Common myeloid progenitor, CD34-positive (primary cell): Measurements from ENCODE around the gene CLOCK. TPM values are rescaled to one million over a fixed set of nuclear protein-coding genes. Genes with fewer than 3 reads are reported as not detected.
"Not testable (repeated sequence)": the region's sequence is repeated elsewhere in the genome, so short reads cannot be mapped to it uniquely, and the experiment has no call there.

Experiments used
- CTCF ChIA-PET: fragments of 350-600 bp; sonication (Branson Sonifier 250); formaldehyde crosslinking; loops from one replicate; lab custom pipeline; 2021; ENCODE audit warnings: antibody characterized with exemption; lab: Charles Lee
- POLR2A ChIA-PET: fragments of 350-600 bp; sonication (Branson Sonifier 250); formaldehyde crosslinking; loops from one replicate; lab custom pipeline; 2021; ENCODE audit warnings: antibody characterized with exemption; lab: Charles Lee
- DNase-seq, 3 donors: peaks; one replicate each; pipeline versions ENCODE4 v3.0.0 to v3.0.0-alpha.2; 2013
- H3K27ac ChIP-seq, 2 experiments: 1 replicate in 1 of 2; 2 replicates in 1 of 2; pipeline ENCODE4 v1.7.0; 2013; ENCODE audit warnings: inconsistent platforms in 2 of 2, low read length in 2 of 2, mild to moderate bottlenecking in 2 of 2, low read depth in 1 of 2, moderate library complexity in 1 of 2; ENCODE audit not compliant: severe bottlenecking in 2 of 2, insufficient read depth in 1 of 2, poor library complexity in 1 of 2
- H3K27me3 ChIP-seq, 5 experiments: replicated peaks in 2 of 5; 1 replicate in 3 of 5; 2 replicates in 2 of 5; pipeline versions ENCODE4 v1.6.1 to v1.7.0; 2013; ENCODE audit warnings: low read length in 4 of 5, mild to moderate bottlenecking in 2 of 5, moderate library complexity in 2 of 5, inconsistent platforms in 1 of 5; ENCODE audit not compliant: insufficient read depth in 5 of 5, control insufficient read depth in 4 of 5
- H3K36me3 ChIP-seq, 4 experiments: 1 replicate in 2 of 4; 2 replicates in 2 of 4; pipeline versions ENCODE4 v1.6.1 to v1.7.0; 2013; ENCODE audit warnings: low read length in 3 of 4, control low read depth in 1 of 4, mild to moderate bottlenecking in 1 of 4; ENCODE audit not compliant: control insufficient read depth in 4 of 4, insufficient read depth in 4 of 4
- H3K4me1 ChIP-seq, 4 experiments: 1 replicate in 3 of 4; 2 replicates in 1 of 4; pipeline versions ENCODE4 v1.6.1 to v1.7.1; 2013; ENCODE audit warnings: low read length in 3 of 4, mild to moderate bottlenecking in 3 of 4, control low read depth in 1 of 4, inconsistent platforms in 1 of 4, moderate library complexity in 1 of 4; ENCODE audit not compliant: control insufficient read depth in 4 of 4, insufficient read depth in 4 of 4; ENCODE audit errors: control extremely low read depth in 1 of 4
- H3K4me3 ChIP-seq, 7 experiments: 1 replicate in 4 of 7; 2 replicates in 3 of 7; pipeline versions ENCODE4 v1.5.1 to v1.7.0; 2013; ENCODE audit warnings: mild to moderate bottlenecking in 7 of 7, low read length in 6 of 7, moderate library complexity in 6 of 7, inconsistent platforms in 2 of 7, low read depth in 2 of 7, control low read depth in 1 of 7; ENCODE audit not compliant: insufficient read depth in 4 of 7, control insufficient read depth in 1 of 7; ENCODE audit errors: extremely low read depth in 1 of 7
- H3K9me3 ChIP-seq, 5 experiments: 1 replicate in 4 of 5; 2 replicates in 1 of 5; pipeline versions ENCODE4 v1.6.1 to v1.7.1; 2013; ENCODE audit warnings: low read length in 4 of 5, mild to moderate bottlenecking in 2 of 5, inconsistent platforms in 1 of 5, low read depth in 1 of 5, moderate library complexity in 1 of 5; ENCODE audit not compliant: control insufficient read depth in 4 of 5, insufficient read depth in 2 of 5; ENCODE audit errors: control extremely low read depth in 1 of 5
- WGBS: methylation state at CpG from one replicate; pipeline ENCODE4 v1.1.5; 2013; ENCODE audit not compliant: insufficient coverage; 5-methylcytosine and 5-hydroxymethylcytosine counted together
- polyA plus RNA-seq: library from polyadenylated mRNA; unstranded; fragments of 120-200 nt; gene quantifications from one replicate; pipeline ENCODE4 v1.2.1, GENCODE V29; 2013

The CLOCK gene, protein sequence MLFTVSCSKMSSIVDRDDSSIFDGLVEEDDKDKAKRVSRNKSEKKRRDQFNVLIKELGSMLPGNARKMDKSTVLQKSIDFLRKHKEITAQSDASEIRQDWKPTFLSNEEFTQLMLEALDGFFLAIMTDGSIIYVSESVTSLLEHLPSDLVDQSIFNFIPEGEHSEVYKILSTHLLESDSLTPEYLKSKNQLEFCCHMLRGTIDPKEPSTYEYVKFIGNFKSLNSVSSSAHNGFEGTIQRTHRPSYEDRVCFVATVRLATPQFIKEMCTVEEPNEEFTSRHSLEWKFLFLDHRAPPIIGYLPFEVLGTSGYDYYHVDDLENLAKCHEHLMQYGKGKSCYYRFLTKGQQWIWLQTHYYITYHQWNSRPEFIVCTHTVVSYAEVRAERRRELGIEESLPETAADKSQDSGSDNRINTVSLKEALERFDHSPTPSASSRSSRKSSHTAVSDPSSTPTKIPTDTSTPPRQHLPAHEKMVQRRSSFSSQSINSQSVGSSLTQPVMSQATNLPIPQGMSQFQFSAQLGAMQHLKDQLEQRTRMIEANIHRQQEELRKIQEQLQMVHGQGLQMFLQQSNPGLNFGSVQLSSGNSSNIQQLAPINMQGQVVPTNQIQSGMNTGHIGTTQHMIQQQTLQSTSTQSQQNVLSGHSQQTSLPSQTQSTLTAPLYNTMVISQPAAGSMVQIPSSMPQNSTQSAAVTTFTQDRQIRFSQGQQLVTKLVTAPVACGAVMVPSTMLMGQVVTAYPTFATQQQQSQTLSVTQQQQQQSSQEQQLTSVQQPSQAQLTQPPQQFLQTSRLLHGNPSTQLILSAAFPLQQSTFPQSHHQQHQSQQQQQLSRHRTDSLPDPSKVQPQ
- 7.7 TPM for polyA plus RNA-seq

DNA sequence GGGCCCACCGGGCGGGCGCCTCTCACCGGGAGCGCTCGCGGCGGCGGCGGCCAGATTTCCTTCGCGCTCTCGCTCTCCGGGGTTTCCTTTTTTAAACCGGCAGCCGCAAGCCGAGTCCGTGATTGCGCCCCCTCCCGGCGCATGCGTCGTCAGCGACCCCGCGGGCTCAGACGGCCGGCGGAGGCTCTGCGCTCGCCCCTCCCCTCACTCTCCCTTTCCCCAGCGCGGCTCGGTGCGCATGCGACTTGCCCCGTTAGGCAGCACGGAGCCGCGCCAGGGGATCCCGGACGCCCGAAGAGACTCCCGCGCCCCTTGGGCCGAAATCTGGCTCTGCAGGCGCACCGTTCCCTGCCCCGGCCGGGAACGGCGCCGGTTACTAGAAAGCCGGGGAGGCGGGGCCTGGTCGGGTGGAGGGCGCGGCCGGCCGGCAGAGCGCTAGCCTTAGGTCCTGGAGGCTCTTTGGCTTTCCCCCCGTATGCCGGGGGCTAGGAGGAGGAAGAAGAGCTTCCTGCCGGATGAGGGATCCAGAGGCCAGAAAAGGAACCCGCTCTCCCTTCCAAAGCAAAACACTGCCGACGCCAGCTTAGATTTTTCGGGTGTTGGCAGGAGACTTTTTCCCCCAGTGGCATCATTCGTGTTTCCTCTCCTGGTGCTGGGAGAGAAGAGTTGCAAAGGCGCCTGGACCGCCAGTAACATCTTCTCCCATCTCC lies at the start of gene CLOCK:
Gene CLOCK, minus strand, starts transcription at position 154 of the 710 bp plus-strand sequence. CDS start 64,124 bp downstream, outside the sequence.
- DNase-seq: peak; percentile 87 to 92 (median 90)
- Histone ChIP-seq H3K9me3 (no peaks in the 10 kb centered on the region), H3K4me1 (peaks cover 3 to 30% (median 14%) of the 10 kb centered on the region in 4 experiments), H3K4me3 (peak within 1 kb of the TSS; percentile 75 to 96 (median 88)), H3K36me3 (no peaks in the 10 kb centered on the region), H3K27me3 (no peaks in the 10 kb centered on the region), H3K27ac (peak within 1 kb of the TSS in 1 of 2 experiments; percentile 75)
- WGBS: 0% methylated on average over 71 of the region's 71 CpGs
- ChIA-PET CTCF (interaction anchor here (0.7 to 1.1 kb wide), 2 partner anchors 86 to 131 kb away, joined by 3 read pairs; no protein-coding TSS in a partner anchor), POLR2A (no interaction called here)

DNA sequence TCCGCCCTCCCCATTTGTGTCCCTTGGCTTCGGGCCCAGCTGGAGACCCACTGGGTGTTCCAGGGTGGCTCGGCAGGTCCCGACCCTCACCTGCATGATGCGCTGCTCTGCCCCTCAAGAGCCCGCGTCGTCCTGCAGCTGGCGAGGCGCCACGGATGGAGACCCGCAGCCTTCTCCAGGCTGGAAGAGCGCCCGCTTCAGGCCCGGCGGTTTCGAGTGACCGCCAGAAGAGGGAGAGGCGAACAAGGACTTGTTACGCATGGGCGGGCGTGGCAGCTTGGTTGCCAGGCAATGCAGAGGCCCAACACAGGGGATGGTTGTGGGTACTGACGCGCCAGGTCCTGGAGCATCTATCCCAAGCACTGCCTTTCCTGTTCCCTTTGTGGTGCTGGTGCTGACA lies 45.3 kb upstream of the CLOCK start, which contains the start of gene PDCL2:
Gene PDCL2, minus strand, starts transcription at position 232 of the 400 bp plus-strand sequence. Its CDS starts 136 bp downstream, at position 96.
- H3K4me1 ChIP-seq: no peaks in the 10 kb centered on the region
- no peak within 1 kb of the TSS for H3K4me3 ChIP-seq
- no peak within 1 kb of the TSS for H3K27ac ChIP-seq
- CTCF ChIA-PET: no interaction called here
- DNase-seq: no peak
- 99% methylated on average over 22 of the region's 24 CpGs for WGBS
- H3K27me3 ChIP-seq: no peaks in the 10 kb centered on the region
- H3K36me3 ChIP-seq: no peaks in the 10 kb centered on the region
- POLR2A ChIA-PET: no interaction called here
- H3K9me3 ChIP-seq: peaks cover 0 to 7% (median 2%) of the 10 kb centered on the region in 5 experiments

DNA sequence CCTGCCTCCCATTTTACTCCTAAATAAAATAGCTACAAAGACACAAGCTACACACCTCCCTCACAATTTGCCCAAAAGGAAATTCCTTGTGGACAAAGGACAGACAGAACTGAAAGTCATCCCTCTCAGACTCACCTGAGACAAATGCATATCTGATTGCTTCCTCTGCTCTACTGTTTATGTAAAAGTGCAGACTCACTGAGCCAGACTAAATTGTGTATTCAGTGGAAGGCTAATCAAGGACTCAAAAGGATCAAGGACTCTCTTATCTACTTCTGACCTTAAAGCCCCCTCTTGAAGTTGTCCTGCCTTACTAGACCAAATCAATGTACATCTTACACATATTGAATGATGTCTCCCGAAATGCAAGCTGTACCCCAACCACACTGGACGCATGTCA lies 41.5 kb upstream of the CLOCK start:
- POLR2A ChIA-PET: no interaction called here
- WGBS: 100% methylated on average over 1 of the region's 2 CpGs
- Histone ChIP-seq H3K9me3 (peaks cover 0 to 10% (median 2%) of the 10 kb centered on the region in 5 experiments), H3K4me3 (no peak overlapping the region), H3K27me3 (no peaks in the 10 kb centered on the region), H3K36me3 (no peaks in the 10 kb centered on the region), H3K27ac (no peak overlapping the region), H3K4me1 (no peaks in the 10 kb centered on the region)
- CTCF ChIA-PET: no interaction called here
- no peak for DNase-seq

DNA sequence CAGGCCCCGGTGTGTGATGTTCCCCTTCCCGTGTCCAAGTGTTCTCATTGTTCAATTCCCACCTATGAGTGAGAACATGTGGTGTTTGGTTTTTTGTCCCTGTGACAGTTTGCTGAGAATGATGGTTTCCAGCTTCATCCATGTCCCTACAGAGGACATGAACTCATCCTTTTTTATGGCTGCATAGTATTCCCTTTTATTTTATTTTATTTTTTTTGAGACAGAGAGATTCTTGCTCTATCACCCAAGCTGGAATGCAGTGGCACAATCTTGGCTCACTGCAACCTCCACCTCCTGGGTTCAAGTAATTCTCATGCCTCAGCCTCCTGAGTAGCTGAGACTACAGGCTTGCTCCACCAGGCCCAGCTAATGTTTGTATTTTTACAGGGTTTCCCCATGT lies 36.1 kb upstream of the CLOCK start:
- H3K9me3 ChIP-seq, CTCF ChIA-PET, POLR2A ChIA-PET, H3K27me3 ChIP-seq, DNase-seq, H3K4me3 ChIP-seq, H3K36me3 ChIP-seq, H3K4me1 ChIP-seq, H3K27ac ChIP-seq: not testable (repeated sequence)
- WGBS: no CpG with 5 or more reads among the region's 2 CpGs

DNA sequence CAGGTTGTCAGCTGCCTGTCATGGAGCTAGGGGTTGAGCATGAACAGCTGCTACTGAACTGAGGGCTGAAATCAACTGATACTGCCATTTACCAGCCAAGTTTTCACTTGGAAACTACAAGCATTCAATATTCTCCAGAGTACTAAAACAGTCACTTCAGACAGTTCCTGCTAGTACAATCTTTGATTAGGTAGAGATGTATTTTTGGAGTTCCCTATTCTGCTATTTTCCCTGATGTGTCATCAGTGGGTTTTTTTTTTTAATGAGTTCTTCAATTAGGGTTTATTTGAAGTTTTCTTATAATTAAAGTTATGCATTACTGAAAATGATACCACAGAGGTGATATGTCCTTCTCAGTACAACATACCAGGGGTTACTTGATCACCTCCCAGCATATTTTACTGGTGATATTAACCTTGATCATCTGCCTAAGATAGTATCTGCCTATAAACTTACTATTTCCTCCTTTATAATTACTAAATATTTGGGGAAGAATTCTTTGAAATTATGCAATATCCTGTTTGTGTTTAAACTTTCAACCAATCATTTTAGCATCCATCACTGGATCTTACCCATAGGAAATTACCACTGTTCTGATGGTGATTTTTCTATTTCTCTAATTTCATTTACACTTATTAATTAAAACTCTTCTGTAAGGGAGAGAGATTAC lies 31.8 kb upstream of the CLOCK start:
- POLR2A ChIA-PET: no interaction called here
- no peak overlapping the region for H3K4me3 ChIP-seq
- CTCF ChIA-PET: no interaction called here

DNA sequence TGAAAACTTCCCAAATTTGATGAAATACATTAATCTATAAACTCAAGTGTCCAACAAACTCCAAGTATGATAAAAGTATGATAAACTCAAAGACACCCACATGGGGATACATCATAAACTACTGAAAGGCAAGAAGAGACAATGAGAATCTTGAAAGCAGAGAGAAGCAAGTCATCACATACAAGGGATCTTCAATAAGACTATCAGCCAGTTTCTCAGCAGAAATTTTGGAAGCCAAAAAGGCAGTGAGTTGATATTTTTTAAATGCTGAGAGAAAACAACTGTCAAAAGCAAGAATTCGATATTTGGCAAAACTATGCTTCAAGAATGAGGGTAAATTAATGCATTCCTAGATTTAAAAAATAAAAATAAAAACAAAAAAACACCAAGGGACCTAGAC lies 28.8 kb upstream of the CLOCK start:
- no CpG with 5 or more reads among the region's 1 CpG for WGBS
- Histone ChIP-seq H3K4me1 (no peaks in the 10 kb centered on the region), H3K27ac (no peak overlapping the region), H3K36me3 (no peaks in the 10 kb centered on the region), H3K9me3 (peaks cover 3 to 19% (median 6%) of the 10 kb centered on the region in 5 experiments), H3K27me3 (no peaks in the 10 kb centered on the region), H3K4me3 (no peak overlapping the region)
- ChIA-PET POLR2A (no interaction called here), CTCF (no interaction called here)
- no peak for DNase-seq

More for the DNA sequence above, 31.8 kb upstream of the CLOCK start:
- no peak overlapping the region for H3K27ac ChIP-seq
- H3K4me1 ChIP-seq: no peaks in the 10 kb centered on the region
- no peaks in the 10 kb centered on the region for H3K36me3 ChIP-seq
- no peaks in the 10 kb centered on the region for H3K27me3 ChIP-seq
- DNase-seq: no peak
- H3K9me3 ChIP-seq: peaks cover 3 to 22% (median 6%) of the 10 kb centered on the region in 5 experiments
